GM23338 (cell line): ENCODE data around the gene TTC31.
"Not testable (repeated sequence)": the region's sequence is repeated elsewhere in the genome, so short reads cannot be mapped to it uniquely, and the experiment has no call there.

Experiments
- NANOG ChIP-seq: IDR thresholded peaks from 2 replicates; pipeline ENCODE4 v1.6.1; 2016; ENCODE audit warnings: antibody characterized with exemption, borderline replicate concordance
- ZNF114 ChIP-seq: fragments of 250-450 bp; sonication (Bioruptor Pico); IDR thresholded peaks from 2 replicates; pipeline ENCODE4 v1.5.0; 2020; ENCODE audit warnings: mild to moderate bottlenecking, moderate library complexity

DNA sequence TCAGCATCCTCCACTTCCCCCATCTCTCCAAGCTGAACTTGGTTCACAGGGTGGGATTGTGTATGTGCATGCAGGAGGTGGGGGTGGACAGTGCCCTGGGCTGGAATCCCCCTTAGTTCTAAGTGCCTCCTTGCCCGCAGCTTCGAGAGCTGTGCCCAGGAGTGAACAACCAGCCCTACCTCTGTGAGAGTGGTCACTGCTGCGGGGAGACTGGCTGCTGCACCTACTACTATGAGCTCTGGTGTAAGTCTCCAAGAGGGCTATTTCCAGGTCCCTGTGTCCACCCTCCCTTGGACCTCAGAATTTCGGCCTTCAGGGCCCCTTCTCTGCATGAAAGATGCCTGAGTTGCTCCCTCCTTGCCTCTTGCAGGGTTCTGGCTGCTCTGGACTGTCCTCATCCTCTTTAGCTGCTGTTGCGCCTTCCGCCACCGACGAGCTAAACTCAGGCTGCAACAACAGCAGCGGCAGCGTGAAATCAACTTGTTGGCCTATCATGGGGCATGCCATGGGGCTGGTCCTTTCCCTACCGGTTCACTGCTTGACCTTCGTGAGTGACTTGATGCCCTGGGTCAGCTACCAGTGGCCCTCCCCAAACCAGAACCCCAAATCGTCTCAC lies 23.3 kb upstream of the TTC31 start:
- not testable (repeated sequence) for TF ChIP-seq ZNF114 (CRISPR knock-in tag); NANOG
